ENCODE measurements around the gene PMF1.

PMF1 gene

GRCh38 chr1:156286061-156286460 lies 73.3 kb downstream of the PMF1 start:
- ChIA-PET POLR2A (ENCODE audit: low non-redundant PET) (no interaction called here), CTCF (interaction anchor here (0.6 kb wide), 1 partner anchor 61 kb away, joined by 3 read pairs; no protein-coding TSS in a partner anchor)
- H3K27ac ChIP-seq = no peak overlapping the region; the same call in 1 of the 2 replicates
- TF ChIP-seq CTCF (conservative IDR thresholded peaks at IDR 0.05; ENCODE audit: low read depth) = no peak
- DNase-seq (ENCODE audit: low spot score) = no peak

All from RWPE1 (cell line).